ENCODE results near the gene PATJ.

PATJ gene

DNA sequence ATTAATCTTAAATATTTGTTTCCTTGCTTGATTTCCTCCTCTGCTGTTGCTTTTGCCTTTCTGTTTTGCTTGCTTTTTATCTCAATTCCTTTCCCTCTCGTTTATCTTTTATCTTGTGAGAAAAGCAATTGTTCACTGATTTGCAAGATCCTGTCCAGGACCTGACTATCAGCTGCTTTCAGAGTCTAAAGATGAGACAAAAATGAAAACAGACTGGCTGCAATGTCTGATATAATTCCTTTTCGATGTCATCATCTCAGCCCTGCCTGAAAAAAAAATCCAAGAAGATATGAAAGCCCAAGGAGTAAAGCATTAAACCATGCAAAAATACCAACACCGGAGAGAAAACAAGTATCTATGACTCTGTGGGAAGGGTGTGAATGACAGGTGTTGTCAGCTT is 225.5 kb downstream of the PATJ start:
- Histone ChIP-seq H3K36me3 (ENCODE audit: insufficient read depth, low read length) (no peaks in the 10 kb centered on the region), H3K79me2 (ENCODE audit: insufficient read depth, low read length) (no peaks in the 10 kb centered on the region), H3K27me3 (ENCODE audit: insufficient read depth, low read length, poor library complexity) (no peaks in the 10 kb centered on the region), H3K4me1 (ENCODE audit: insufficient read depth, low read length) (no peaks in the 10 kb centered on the region), H3K9ac (ENCODE audit: low read depth, low read length) (no peak overlapping the region), H2AFZ (ENCODE audit: low read depth, low read length) (no peak overlapping the region), H3K9me3 (ENCODE audit: insufficient read depth, low read length, severe bottlenecking) (no peaks in the 10 kb centered on the region), H3K4me3 (ENCODE audit: low read depth in 1 of 2, low read length in 2 of 2) (no peak overlapping the region), H4K20me1 (ENCODE audit: insufficient read depth, low read length) (no peaks in the 10 kb centered on the region), H3K4me2 (ENCODE audit: insufficient read depth, low read length) (no peak overlapping the region), H3K27ac (ENCODE audit: low read length) (no peak overlapping the region)
- no peak for DNase-seq
- ATAC-seq (ENCODE audit: insufficient read depth, low read depth) = no peak
- TF ChIP-seq CTCF (IDR thresholded peaks at IDR 0.05; ENCODE audit: borderline replicate concordance, extremely low read depth, low read length, poor library complexity, severe bottlenecking) (no peak), EZH2 (IDR thresholded peaks at IDR 0.05; ENCODE audit: borderline replicate concordance, low read depth, low read length, severe bottlenecking) (no peak)

DNA sequence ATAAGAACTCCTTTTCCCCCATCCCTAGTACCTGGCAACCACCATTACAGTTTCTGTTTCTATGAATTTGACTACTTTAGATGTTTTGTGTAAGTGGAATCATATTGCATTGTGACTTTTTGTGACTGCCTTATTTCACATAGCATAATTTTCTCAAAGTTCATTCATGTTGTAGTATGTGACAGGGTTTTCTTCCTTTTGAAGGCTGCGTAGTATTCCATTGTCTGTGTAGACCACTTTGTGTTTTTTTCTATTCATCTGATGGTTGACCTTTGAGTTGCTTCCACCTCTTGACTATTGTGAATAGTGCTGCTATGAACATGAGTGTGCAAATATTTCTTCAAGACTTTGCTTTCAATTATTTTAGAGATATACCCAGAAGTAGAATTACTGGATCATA is 226.6 kb downstream of the PATJ start:
- TF ChIP-seq CTCF (IDR thresholded peaks at IDR 0.05; ENCODE audit: borderline replicate concordance, extremely low read depth, low read length, poor library complexity, severe bottlenecking) (no peak), EZH2 (IDR thresholded peaks at IDR 0.05; ENCODE audit: borderline replicate concordance, low read depth, low read length, severe bottlenecking) (no peak)
- Histone ChIP-seq H2AFZ (ENCODE audit: low read depth, low read length) (no peak overlapping the region), H3K36me3 (ENCODE audit: insufficient read depth, low read length) (no peaks in the 10 kb centered on the region), H3K79me2 (ENCODE audit: insufficient read depth, low read length) (no peaks in the 10 kb centered on the region), H3K27ac (ENCODE audit: low read length) (no peak overlapping the region), H3K4me1 (ENCODE audit: insufficient read depth, low read length) (no peaks in the 10 kb centered on the region), H3K4me3 (ENCODE audit: low read depth in 1 of 2, low read length in 2 of 2) (no peak overlapping the region), H3K4me2 (ENCODE audit: insufficient read depth, low read length) (no peak overlapping the region), H3K27me3 (ENCODE audit: insufficient read depth, low read length, poor library complexity) (peaks cover 3% of the 10 kb centered on the region), H3K9me3 (ENCODE audit: insufficient read depth, low read length, severe bottlenecking) (no peaks in the 10 kb centered on the region), H3K9ac (ENCODE audit: low read depth, low read length) (no peak overlapping the region), H4K20me1 (ENCODE audit: insufficient read depth, low read length) (no peaks in the 10 kb centered on the region)
- DNase-seq = no peak
- ATAC-seq (ENCODE audit: insufficient read depth, low read depth) = no peak

DNA sequence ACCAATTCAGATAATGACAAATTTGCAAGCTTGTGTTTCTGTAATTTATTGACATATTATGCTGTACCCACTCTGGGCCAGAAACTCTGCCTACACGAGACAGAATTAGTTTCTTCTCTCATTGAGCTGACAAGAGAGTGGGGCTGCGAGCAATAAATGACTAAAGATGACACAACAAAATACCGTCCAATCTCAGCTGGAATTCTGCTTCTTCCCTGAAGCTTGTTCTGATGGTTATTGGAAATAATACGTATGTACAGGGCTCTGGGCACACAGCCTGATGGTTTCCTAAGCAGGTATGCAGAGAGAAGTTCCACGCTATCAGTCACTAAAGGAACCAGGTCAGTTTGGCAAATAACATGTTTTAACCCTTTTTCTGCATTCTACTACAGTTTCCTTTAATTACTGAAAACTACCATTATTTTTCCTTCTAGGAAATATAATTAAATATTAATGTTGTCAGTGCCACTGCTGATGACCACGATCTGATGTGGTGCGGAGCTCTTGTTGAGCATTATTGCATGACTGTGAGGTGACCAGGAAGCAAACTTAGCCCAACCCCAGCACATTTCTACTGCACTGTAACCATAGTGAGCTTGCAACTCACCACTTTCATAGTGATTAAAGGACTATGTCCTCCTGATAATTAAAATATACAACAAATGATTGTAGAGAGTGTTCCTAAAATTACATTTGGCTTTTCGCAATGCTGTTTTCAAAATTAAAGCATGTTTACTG is 231.0 kb downstream of the PATJ start:
- no peak for TF ChIP-seq EZH2 (IDR thresholded peaks at IDR 0.05; ENCODE audit: borderline replicate concordance, low read depth, low read length, severe bottlenecking)
- no peak for TF ChIP-seq CTCF (IDR thresholded peaks at IDR 0.05; ENCODE audit: borderline replicate concordance, extremely low read depth, low read length, poor library complexity, severe bottlenecking)
- no peak overlapping the region for H3K27ac ChIP-seq (ENCODE audit: low read length)
- H3K4me2 ChIP-seq (ENCODE audit: insufficient read depth, low read length) = no peak overlapping the region
- DNase-seq (no peak), ATAC-seq (ENCODE audit: insufficient read depth, low read depth) (no peak)
- H3K4me1 ChIP-seq (ENCODE audit: insufficient read depth, low read length) = no peaks in the 10 kb centered on the region
- no peaks in the 10 kb centered on the region for H4K20me1 ChIP-seq (ENCODE audit: insufficient read depth, low read length)
- H3K36me3 ChIP-seq (ENCODE audit: insufficient read depth, low read length) = no peaks in the 10 kb centered on the region
- H3K27me3 ChIP-seq (ENCODE audit: insufficient read depth, low read length, poor library complexity) = peaks cover 5% of the 10 kb centered on the region
- no peak overlapping the region for H2AFZ ChIP-seq (ENCODE audit: low read depth, low read length)
- no peak overlapping the region for H3K9ac ChIP-seq (ENCODE audit: low read depth, low read length)
- no peaks in the 10 kb centered on the region for H3K9me3 ChIP-seq (ENCODE audit: insufficient read depth, low read length, severe bottlenecking)
- no peak overlapping the region for H3K4me3 ChIP-seq (ENCODE audit: low read depth in 1 of 2, low read length in 2 of 2)
- no peaks in the 10 kb centered on the region for H3K79me2 ChIP-seq (ENCODE audit: insufficient read depth, low read length)

Data from DND-41 (cell line).